T-helper 2 cell treated with Interferon-gamma antibody and Interleukin-4, amounts not matched to agents 5 μg/mL and 100 μg/mL, for 36 hours (primary cell): ENCODE measurements around the gene HOOK2.

Source experiments
- DNase-seq: peaks from one replicate; pipeline ENCODE4 v3.0.0; 2021; ENCODE audit warnings: low spot score
- H3K27ac Mint-ChIP-seq: one replicate; pipeline ENCODE4 v1.8.0; 2021; ENCODE audit warnings: mild to moderate bottlenecking, mixed read lengths
- H3K27me3 Mint-ChIP-seq: one replicate; pipeline ENCODE4 v1.8.0; 2021; ENCODE audit warnings: low read depth, mixed read lengths
- H3K36me3 Mint-ChIP-seq: one replicate; pipeline ENCODE4 v1.8.0; 2021; ENCODE audit warnings: low read depth, mixed read lengths
- H3K4me1 Mint-ChIP-seq: one replicate; pipeline ENCODE4 v1.8.0; 2021; ENCODE audit warnings: low read depth, mixed read lengths
- H3K4me3 Mint-ChIP-seq: one replicate; pipeline ENCODE4 v1.8.0; 2022; ENCODE audit warnings: mild to moderate bottlenecking, moderate library complexity, mixed read lengths
- H3K9me3 Mint-ChIP-seq: one replicate; pipeline ENCODE4 v1.8.0; 2021; ENCODE audit warnings: mixed read lengths

HOOK2 gene

GRCh38 chr19:12789098-12789903, 13.9 kb upstream of the HOOK2 start:
- DNase-seq = peak; percentile 15
- Mint-ChIP-seq H3K27ac (peak overlapping the region; percentile 95), H3K27me3 (no peaks in the 10 kb centered on the region), H3K9me3 (no peaks in the 10 kb centered on the region), H3K4me3 (peak overlapping the region; percentile 88), H3K36me3 (peaks cover 7% of the 10 kb centered on the region), H3K4me1 (peaks cover 24% of the 10 kb centered on the region)

- H3K36me3 Mint-ChIP-seq = peaks cover 7% of the 10 kb centered on the region
- H3K9me3 Mint-ChIP-seq = no peaks in the 10 kb centered on the region
- H3K27me3 Mint-ChIP-seq = no peaks in the 10 kb centered on the region
- peaks cover 21% of the 10 kb centered on the region for H3K4me1 Mint-ChIP-seq
- peak overlapping the region; percentile 88 for H3K4me3 Mint-ChIP-seq
- peak overlapping the region; percentile 95 for H3K27ac Mint-ChIP-seq
- DNase-seq = peak; percentile 26
Measured at GRCh38 chr19:12788682-12789097, 13.3 kb upstream of the HOOK2 start.

- no peaks in the 10 kb centered on the region for H3K27me3 Mint-ChIP-seq
- peak overlapping the region; percentile 10 for H3K4me3 Mint-ChIP-seq
- peaks cover 5% of the 10 kb centered on the region for H3K36me3 Mint-ChIP-seq
- H3K27ac Mint-ChIP-seq = peak overlapping the region; percentile 80
- DNase-seq = no peak
- H3K9me3 Mint-ChIP-seq = no peaks in the 10 kb centered on the region
- peaks cover 25% of the 10 kb centered on the region for H3K4me1 Mint-ChIP-seq
Measured at GRCh38 chr19:12788042-12788681, 12.8 kb upstream of the HOOK2 start.

GRCh38 chr19:12787458-12787857, 12.1 kb upstream of the HOOK2 start:
- Mint-ChIP-seq H3K9me3 (no peaks in the 10 kb centered on the region), H3K4me1 (peaks cover 25% of the 10 kb centered on the region), H3K27ac (peak overlapping the region; percentile 13), H3K27me3 (no peaks in the 10 kb centered on the region), H3K36me3 (peaks cover 2% of the 10 kb centered on the region), H3K4me3 (no peak overlapping the region)
- DNase-seq = no peak

GRCh38 chr19:12786952-12787351, 11.6 kb upstream of the HOOK2 start:
- H3K4me1 Mint-ChIP-seq = peaks cover 26% of the 10 kb centered on the region
- no peak overlapping the region for H3K27ac Mint-ChIP-seq
- no peak for DNase-seq
- H3K36me3 Mint-ChIP-seq = no peaks in the 10 kb centered on the region
- H3K9me3 Mint-ChIP-seq = no peaks in the 10 kb centered on the region
- no peak overlapping the region for H3K4me3 Mint-ChIP-seq
- no peaks in the 10 kb centered on the region for H3K27me3 Mint-ChIP-seq

GRCh38 chr19:12786141-12786870, 11.0 kb upstream of the HOOK2 start:
- no peaks in the 10 kb centered on the region for H3K9me3 Mint-ChIP-seq
- peak overlapping the region; percentile 37 for H3K27ac Mint-ChIP-seq
- no peaks in the 10 kb centered on the region for H3K36me3 Mint-ChIP-seq
- no peak for DNase-seq
- H3K4me1 Mint-ChIP-seq = peaks cover 31% of the 10 kb centered on the region
- no peaks in the 10 kb centered on the region for H3K27me3 Mint-ChIP-seq
- H3K4me3 Mint-ChIP-seq = no peak overlapping the region

GRCh38 chr19:12785431-12786031, 10.2 kb upstream of the HOOK2 start:
- no peak overlapping the region for H3K4me3 Mint-ChIP-seq
- no peaks in the 10 kb centered on the region for H3K36me3 Mint-ChIP-seq
- H3K27me3 Mint-ChIP-seq = no peaks in the 10 kb centered on the region
- H3K4me1 Mint-ChIP-seq = peaks cover 25% of the 10 kb centered on the region
- no peaks in the 10 kb centered on the region for H3K9me3 Mint-ChIP-seq
- DNase-seq = no peak
- H3K27ac Mint-ChIP-seq = no peak overlapping the region

- DNase-seq = peak; percentile 33
- no peak overlapping the region for H3K27ac Mint-ChIP-seq
Measured at GRCh38 chr19:12784871-12785430, 9.6 kb upstream of the HOOK2 start.

GRCh38 chr19:12784394-12784870, 9.1 kb upstream of the HOOK2 start:
- Mint-ChIP-seq H3K4me3 (no peak overlapping the region), H3K4me1 (peaks cover 27% of the 10 kb centered on the region)
- peak; percentile 28 for DNase-seq

More at GRCh38 chr19:12784871-12785430, 9.6 kb upstream of the HOOK2 start:
- H3K4me3 Mint-ChIP-seq = no peak overlapping the region
- no peaks in the 10 kb centered on the region for H3K9me3 Mint-ChIP-seq
- H3K36me3 Mint-ChIP-seq = no peaks in the 10 kb centered on the region
- peaks cover 25% of the 10 kb centered on the region for H3K4me1 Mint-ChIP-seq
- H3K27me3 Mint-ChIP-seq = no peaks in the 10 kb centered on the region

GRCh38 chr19:12783849-12784393, 8.6 kb upstream of the HOOK2 start:
- no peaks in the 10 kb centered on the region for H3K36me3 Mint-ChIP-seq
- DNase-seq = peak; percentile 38
- H3K27ac Mint-ChIP-seq = no peak overlapping the region
- no peaks in the 10 kb centered on the region for H3K27me3 Mint-ChIP-seq
- H3K4me3 Mint-ChIP-seq = peak overlapping the region; percentile 71
- H3K4me1 Mint-ChIP-seq = peaks cover 27% of the 10 kb centered on the region
- no peaks in the 10 kb centered on the region for H3K9me3 Mint-ChIP-seq

More at GRCh38 chr19:12784394-12784870, 9.1 kb upstream of the HOOK2 start:
- Mint-ChIP-seq H3K9me3 (no peaks in the 10 kb centered on the region), H3K27ac (no peak overlapping the region), H3K36me3 (no peaks in the 10 kb centered on the region), H3K27me3 (no peaks in the 10 kb centered on the region)

- peaks cover 29% of the 10 kb centered on the region for H3K4me1 Mint-ChIP-seq
- H3K27ac Mint-ChIP-seq = no peak overlapping the region
- no peaks in the 10 kb centered on the region for H3K36me3 Mint-ChIP-seq
- H3K4me3 Mint-ChIP-seq = peak overlapping the region; percentile 71
- DNase-seq = peak; percentile 74
- no peaks in the 10 kb centered on the region for H3K27me3 Mint-ChIP-seq
- no peaks in the 10 kb centered on the region for H3K9me3 Mint-ChIP-seq
Measured at GRCh38 chr19:12783291-12783848, 8.0 kb upstream of the HOOK2 start.

- H3K4me3 Mint-ChIP-seq = peak overlapping the region; percentile 92
- no peaks in the 10 kb centered on the region for H3K27me3 Mint-ChIP-seq
- H3K36me3 Mint-ChIP-seq = no peaks in the 10 kb centered on the region
- peak; percentile 90 for DNase-seq
- H3K9me3 Mint-ChIP-seq = no peaks in the 10 kb centered on the region
- peak overlapping the region; percentile 99 for H3K27ac Mint-ChIP-seq
- peaks cover 27% of the 10 kb centered on the region for H3K4me1 Mint-ChIP-seq
Measured at GRCh38 chr19:12782424-12783290, 7.3 kb upstream of the HOOK2 start.
